ENCODE data around the gene COA3. TPM values are rescaled to one million over a fixed set of nuclear protein-coding genes. Genes with fewer than 3 reads are reported as not detected.

The COA3 gene
- total RNA-seq, 2 donors from 2014 or later, result 34.3 to 36.1 TPM

DNA sequence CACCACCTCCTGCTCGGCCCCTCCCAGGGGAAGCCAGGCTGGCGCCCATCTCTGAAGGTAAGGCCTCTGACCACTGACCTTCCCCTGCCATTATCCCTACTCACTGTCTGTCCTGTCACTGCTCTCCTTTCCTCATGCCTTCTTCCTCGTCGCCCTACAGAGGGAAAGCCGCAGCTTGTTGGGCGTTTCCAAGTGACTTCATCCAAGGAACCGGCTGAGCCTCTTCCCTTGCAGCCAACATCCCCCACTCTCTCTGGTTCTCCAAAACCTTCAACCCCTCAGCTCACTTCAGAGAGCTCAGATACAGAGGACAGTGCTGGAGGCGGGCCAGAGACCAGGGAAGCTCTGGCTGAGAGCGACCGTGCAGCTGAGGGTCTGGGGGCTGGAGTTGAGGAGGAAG is 3.0 kb downstream of the COA3 start:
- H3K27ac ChIP-seq, result no peak overlapping the region
- no peaks in the 10 kb centered on the region for H3K9me3 ChIP-seq
- ATAC-seq (ENCODE audit: insufficient number of reproducible peaks, low FRiP score, low read depth) (no peak), DNase-seq (ENCODE audit: low spot score) (no peak)
- no peak for TF ChIP-seq CTCF (IDR thresholded peaks at IDR 0.05)
- H3K4me3 ChIP-seq, result no peak overlapping the region
- H3K36me3 ChIP-seq, result peaks cover 6% of the 10 kb centered on the region
- peaks cover 10 to 22% of the 10 kb centered on the region in 2 donors for H3K4me1 ChIP-seq (ENCODE audit: control insufficient read depth in 1 of 2, low read depth in 2 of 2)
- H3K27me3 ChIP-seq (replicated peaks; ENCODE audit: insufficient read depth), result no peaks in the 10 kb centered on the region

- no peak for ATAC-seq (ENCODE audit: insufficient number of reproducible peaks, low FRiP score, low read depth)
- Histone ChIP-seq H3K4me1 (ENCODE audit: control insufficient read depth in 1 of 2, low read depth in 2 of 2) (peaks cover 10 to 22% of the 10 kb centered on the region in 2 donors), H3K9me3 (no peaks in the 10 kb centered on the region), H3K27me3 (replicated peaks; ENCODE audit: insufficient read depth) (no peaks in the 10 kb centered on the region), H3K27ac (no peak overlapping the region), H3K36me3 (peaks cover 6% of the 10 kb centered on the region), H3K4me3 (no peak overlapping the region)
- TF ChIP-seq CTCF (IDR thresholded peaks at IDR 0.05), result no peak
- no peak for DNase-seq (ENCODE audit: low spot score)
These were observed 3.4 kb downstream of the COA3 start for GRCh38 chr17:42795061-42795460.

DNA sequence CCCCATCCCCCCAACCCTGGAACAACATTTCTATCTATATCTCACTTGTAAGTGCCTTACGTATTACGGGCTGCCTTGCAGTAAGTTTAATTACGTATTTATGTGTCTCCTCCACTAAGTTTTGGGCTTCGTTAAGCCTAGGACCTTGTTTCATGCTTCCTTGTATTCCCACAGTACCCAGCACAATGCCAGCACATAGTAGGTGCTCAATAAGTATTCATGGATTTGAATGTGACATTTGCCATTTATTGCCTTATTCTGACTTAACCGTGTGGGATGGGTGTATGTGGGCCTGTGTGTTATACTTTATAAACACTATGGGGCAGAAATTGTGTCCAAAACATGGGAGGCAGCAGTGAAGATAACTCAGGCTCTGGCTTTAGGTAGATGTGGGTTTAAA is 6.0 kb downstream of the COA3 start:
- H3K9me3 ChIP-seq, result no peaks in the 10 kb centered on the region
- DNase-seq (ENCODE audit: low spot score) (no peak), ATAC-seq (ENCODE audit: insufficient number of reproducible peaks, low FRiP score, low read depth) (no peak)
- peaks cover 2 to 10% of the 10 kb centered on the region in 2 donors for H3K4me1 ChIP-seq (ENCODE audit: control insufficient read depth in 1 of 2, low read depth in 2 of 2)
- no peaks in the 10 kb centered on the region for H3K27me3 ChIP-seq (replicated peaks; ENCODE audit: insufficient read depth)
- H3K36me3 ChIP-seq, result peaks cover 6% of the 10 kb centered on the region
- no peak for TF ChIP-seq CTCF (IDR thresholded peaks at IDR 0.05)
- H3K27ac ChIP-seq, result no peak overlapping the region
- H3K4me3 ChIP-seq, result no peak overlapping the region

DNA sequence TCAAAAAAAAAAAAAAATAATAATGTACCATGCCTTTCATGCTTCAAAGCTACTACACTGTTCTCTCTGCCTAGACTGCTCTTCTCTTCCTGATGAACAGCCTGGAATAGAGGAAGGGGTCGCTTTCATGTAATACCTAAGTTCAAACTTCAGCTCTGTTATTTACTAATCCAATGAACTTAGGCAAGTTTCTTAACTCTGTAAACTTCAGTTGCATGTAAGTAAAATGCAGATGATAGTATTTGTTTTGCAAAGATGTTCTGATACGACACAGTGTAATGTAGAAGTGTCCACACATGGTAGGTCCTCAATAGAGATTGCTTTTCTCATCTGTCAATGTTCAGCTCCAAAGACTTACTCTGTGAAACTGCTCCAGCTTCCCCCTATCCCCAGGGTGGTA is 6.6 kb downstream of the COA3 start:
- Histone ChIP-seq H3K4me3 (no peak overlapping the region), H3K4me1 (ENCODE audit: control insufficient read depth in 1 of 2, low read depth in 2 of 2) (peaks cover 0 to 4% of the 10 kb centered on the region in 2 donors), H3K9me3 (no peaks in the 10 kb centered on the region), H3K27ac (no peak overlapping the region), H3K36me3 (peaks cover 6% of the 10 kb centered on the region), H3K27me3 (replicated peaks; ENCODE audit: insufficient read depth) (no peaks in the 10 kb centered on the region)
- TF ChIP-seq CTCF (IDR thresholded peaks at IDR 0.05), result no peak
- no peak for ATAC-seq (ENCODE audit: insufficient number of reproducible peaks, low FRiP score, low read depth)
- DNase-seq (ENCODE audit: low spot score), result no peak

- no peaks in the 10 kb centered on the region for H3K9me3 ChIP-seq
- peaks cover 0 to 7% of the 10 kb centered on the region in 2 donors for H3K4me1 ChIP-seq (ENCODE audit: control insufficient read depth in 1 of 2, low read depth in 2 of 2)
- H3K36me3 ChIP-seq, result no peaks in the 10 kb centered on the region
- ATAC-seq (ENCODE audit: insufficient number of reproducible peaks, low FRiP score, low read depth) (no peak), DNase-seq (ENCODE audit: low spot score) (no peak)
- H3K27me3 ChIP-seq (replicated peaks; ENCODE audit: insufficient read depth), result no peaks in the 10 kb centered on the region
- no peak for TF ChIP-seq CTCF (IDR thresholded peaks at IDR 0.05)
- no peak overlapping the region for H3K4me3 ChIP-seq
- no peak overlapping the region for H3K27ac ChIP-seq
These were observed 11.2 kb downstream of the COA3 start for GRCh38 chr17:42787266-42787665.

Measured in thoracic aorta (tissue), 2 donors.